MM.1S (cell line): ENCODE results near the gene PMF1.

Source experiments
- EZH2 ChIP-seq: fragments of 300-600 bp; sonication (generic); optimal IDR thresholded peaks from 2 replicates; pipeline ENCODE3; 2017; ENCODE audit warnings: low read depth, mild to moderate bottlenecking, antibody characterized with exemption, low read length, mixed read lengths
- EZH2phosphoT487 ChIP-seq: fragments of 300-600 bp; sonication (generic); IDR thresholded peaks from 2 replicates; pipeline ENCODE4 v1.6.1; 2018; ENCODE audit warnings: antibody characterized with exemption, low read length
- TF ChIP-seq, protein P1 (sequence below): fragments of 300-600 bp; sonication (generic); IDR thresholded peaks from 2 replicates; pipeline ENCODE4 v1.5.1; 2016; ENCODE audit warnings: antibody characterized with exemption, low read length, mixed read lengths

DNA sequence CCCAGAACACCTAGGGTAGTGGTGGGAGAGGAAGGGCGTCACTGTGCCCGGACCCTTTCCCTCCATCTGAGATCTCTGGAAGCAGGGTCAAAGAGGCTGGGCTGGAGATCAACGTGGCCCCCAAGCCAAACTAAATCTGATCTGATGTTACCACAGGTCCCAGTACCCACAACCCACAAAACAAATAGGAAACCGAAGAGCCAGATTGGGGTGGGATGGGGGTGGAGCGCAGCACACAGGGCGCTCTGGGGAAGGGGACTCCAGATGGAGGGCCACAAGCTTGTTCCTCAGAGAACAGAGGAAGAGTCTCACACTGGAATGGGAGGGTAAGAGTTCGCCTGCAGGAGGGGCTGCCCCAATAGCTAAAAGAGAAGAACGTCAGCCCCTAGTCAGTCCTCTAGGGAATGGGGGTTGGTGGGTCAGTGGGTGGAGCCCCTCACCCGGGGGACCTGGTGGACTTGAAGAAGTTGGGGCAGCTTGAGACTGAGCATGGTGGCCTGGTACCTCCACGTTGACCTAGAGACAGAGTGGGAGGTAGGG lies 33.5 kb downstream of the PMF1 start:
- TF ChIP-seq, protein P1, sequence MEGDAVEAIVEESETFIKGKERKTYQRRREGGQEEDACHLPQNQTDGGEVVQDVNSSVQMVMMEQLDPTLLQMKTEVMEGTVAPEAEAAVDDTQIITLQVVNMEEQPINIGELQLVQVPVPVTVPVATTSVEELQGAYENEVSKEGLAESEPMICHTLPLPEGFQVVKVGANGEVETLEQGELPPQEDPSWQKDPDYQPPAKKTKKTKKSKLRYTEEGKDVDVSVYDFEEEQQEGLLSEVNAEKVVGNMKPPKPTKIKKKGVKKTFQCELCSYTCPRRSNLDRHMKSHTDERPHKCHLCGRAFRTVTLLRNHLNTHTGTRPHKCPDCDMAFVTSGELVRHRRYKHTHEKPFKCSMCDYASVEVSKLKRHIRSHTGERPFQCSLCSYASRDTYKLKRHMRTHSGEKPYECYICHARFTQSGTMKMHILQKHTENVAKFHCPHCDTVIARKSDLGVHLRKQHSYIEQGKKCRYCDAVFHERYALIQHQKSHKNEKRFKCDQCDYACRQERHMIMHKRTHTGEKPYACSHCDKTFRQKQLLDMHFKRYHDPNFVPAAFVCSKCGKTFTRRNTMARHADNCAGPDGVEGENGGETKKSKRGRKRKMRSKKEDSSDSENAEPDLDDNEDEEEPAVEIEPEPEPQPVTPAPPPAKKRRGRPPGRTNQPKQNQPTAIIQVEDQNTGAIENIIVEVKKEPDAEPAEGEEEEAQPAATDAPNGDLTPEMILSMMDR: no peak
- TF ChIP-seq EZH2: no peak
- TF ChIP-seq EZH2phosphoT487: no peak
